Stimulated activated CD8-positive, alpha-beta memory T cell treated with anti-CD3 and anti-CD28 coated beads, Interleukin-2, amount 100 ng/mL, for 1 hour (primary cell): ENCODE measurements around the gene SIK3.
"Not testable (repeated sequence)": the region's sequence is repeated elsewhere in the genome, so short reads cannot be mapped to it uniquely, and the experiment has no call there.

Experiments
- DNase-seq, 2 donors: peaks; one replicate each; pipeline ENCODE4 v3.0.0-alpha.2; 2020; ENCODE audit warnings: low read depth in 2 of 2

Gene SIK3

DNA sequence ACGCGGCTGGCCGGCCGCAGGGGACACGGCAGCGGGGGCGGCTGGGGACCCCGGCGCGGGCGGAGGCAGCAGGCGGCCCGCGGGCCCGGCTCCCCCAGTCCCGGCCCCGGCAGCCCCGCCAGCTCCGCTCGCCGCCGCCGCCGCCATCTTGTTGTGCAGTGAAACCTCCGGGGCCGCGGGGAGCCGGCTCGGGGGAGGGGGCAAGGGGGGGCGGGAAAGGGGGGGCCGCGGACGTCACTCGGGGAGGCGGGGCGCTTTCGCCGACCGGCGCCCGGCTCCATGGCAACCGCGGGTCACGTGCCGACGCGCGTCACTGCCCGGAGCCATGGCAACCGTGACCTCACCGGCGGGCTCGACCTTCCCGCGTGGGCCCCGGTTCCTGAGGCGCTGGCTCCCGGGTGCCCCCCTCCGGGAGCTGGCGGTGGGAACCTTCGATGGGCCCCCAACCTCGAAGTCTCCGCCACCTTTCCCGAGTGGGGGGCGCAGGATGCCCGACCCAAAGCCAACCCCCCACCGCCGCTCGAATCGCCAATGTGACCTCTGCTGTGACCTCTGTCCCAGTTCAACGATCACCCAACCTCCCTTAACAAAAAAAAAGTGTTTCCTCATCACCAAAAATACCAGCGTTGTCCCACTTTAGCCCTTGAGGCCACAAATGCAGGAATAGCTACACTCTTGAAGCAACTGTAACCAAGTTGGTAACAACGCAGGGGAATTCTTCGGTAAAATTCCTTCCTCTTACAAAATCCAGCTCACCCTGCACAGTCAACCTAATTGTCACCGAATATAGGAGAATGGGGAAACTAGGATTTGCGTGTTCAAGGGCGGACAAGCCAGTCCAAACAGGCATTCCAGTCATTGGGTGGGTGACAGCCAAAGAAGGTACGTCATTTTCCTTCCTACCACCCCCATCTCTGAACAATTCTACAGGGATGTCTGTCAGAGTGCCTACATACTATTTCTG, at the start of gene SIK3:
SIK3 (minus strand) TSS at position 160 of the 964 bp plus-strand sequence; CDS start at position 147, 13 bp downstream.
- peak; percentile 86 to 95 for DNase-seq

DNA sequence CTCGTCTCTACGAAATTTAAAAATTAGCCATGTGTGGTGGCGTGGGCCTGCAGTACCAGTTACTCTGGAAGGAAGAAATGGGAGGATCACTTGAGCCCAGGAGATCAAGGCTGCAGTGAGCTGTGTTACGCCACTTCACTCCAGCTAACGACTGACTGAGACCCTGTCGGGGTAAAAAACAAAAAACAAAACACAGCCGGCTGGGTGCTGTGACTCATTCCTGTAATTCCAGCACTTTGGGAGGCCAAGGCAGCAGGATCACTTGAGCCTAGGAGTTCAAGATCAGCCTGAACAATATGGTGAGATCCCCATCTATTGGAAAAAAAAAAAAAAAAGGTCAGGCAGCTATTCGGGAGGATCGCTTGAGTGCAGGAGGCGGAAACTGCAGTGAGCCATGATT, 48.3 kb upstream of the SIK3 start:
- DNase-seq = no peak

DNA sequence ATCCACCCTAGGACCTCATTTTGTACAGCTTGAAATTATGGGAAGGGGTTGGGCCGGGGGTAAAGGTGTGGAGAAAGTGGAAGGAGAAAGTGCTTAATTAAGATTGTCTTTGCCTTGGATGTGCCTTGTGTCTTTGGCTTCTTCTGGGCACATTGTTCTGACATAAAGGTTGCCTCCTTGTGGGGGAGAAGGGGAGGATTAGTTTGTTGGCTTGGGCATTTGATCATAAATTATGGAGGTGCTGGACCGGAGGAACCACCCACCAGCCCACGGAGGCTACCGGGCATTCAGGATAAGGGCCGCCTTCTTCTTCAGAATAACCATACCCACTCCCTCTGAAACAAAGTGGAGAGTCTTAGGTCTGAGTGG, 47.1 kb upstream of the SIK3 start:
- DNase-seq = no peak

DNA sequence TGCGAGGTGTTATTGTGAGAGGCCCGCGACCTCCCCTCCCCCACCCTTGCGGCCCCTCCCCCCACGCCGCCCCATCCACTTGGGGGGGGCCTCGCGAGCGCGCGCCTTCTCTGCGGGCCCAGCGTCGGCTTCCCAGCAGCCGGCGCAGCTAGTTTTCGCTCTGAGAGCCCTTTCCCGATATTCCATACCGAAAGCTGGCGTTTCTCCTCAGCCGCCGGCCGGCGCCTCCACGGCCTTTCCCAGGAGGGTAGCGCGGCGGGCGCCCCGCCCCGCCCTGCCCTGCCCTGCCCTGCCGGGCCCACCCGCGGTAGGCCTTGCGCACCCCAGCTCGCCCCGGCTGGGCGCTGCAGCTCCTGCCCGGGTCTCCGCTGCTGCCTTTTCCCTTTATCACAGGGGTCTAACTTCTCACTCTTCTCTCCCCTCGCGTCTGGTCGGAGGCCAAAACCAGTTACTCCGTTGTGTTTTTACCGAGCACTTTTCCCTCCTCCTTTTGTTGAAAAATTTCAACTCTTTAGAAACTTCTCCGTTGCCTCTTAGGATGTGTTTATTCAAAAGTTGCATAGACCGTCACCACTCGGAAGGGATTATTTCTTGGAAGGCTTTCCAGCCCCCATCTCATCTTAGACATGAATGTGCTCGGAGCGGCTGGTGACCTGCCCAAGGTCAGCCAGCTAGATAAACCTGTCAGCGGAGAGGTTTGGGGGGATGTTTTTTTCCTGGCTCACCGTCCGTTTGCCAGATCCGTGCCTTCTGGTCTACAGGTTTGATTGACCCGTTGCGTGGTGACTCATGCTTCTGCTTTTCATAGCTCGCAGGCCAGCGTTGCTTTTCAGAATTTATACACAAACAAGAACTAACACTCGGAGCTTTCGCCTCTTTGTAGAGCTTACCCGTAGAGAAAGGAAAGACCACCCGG, 46.5 kb upstream of the SIK3 start:
- peak in 1 of 2 donors; percentile 9 for DNase-seq

DNA sequence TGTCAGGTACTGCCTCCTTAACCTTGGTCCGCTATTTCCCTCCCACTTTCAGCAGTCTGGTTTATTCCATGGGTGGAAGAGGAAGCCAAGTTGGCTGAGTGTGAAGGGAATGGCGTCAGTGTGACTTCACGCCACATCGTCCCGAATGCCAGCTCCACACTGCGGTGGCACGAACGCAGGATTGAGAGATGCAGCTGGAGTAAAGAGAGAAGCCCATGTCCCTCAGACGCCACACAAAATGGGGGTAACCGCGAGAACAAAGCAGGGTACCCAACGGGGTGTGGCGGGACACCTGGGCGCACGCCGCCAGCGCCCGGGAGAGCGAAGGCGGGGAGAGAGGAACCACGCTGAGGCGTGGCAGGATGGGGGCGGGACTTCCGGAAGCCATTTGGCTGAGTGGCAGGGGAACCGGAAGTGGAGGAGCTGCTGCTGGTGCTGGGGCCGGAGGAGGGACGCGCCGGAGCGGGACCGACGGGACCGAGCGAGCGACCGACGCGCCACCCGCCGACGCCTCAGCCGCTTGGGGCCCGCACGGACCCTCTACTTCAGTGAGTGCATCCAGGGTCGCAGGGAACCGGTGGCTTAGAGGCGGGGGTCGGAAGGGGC, 45.7 kb upstream of the SIK3 start, which contains the start of gene PAFAH1B2:
PAFAH1B2 (plus strand) TSS at position 417 of the 606 bp plus-strand sequence. CDS start 8,161 bp downstream, outside the sequence.
- DNase-seq = peak; percentile 86 to 92

DNA sequence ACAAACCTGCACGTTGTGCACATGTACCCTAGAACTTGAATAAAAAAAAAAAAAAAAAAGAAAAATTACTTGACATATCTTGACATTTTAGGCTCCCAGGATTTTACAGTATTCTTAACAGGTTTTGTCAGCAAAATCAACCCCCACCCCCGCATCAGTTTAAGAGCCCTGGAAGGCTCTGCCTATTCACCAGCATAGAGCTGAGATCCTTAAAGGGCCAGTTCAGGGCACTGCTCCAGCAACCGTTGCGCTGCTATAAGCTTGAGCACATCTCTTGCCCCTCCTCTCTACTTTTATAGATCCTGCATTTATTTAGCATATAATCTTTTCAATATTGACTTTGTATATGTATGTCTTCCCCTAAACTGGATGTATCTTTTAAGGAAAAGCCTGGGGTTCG, 45.2 kb upstream of the SIK3 start:
- DNase-seq = no peak

DNA sequence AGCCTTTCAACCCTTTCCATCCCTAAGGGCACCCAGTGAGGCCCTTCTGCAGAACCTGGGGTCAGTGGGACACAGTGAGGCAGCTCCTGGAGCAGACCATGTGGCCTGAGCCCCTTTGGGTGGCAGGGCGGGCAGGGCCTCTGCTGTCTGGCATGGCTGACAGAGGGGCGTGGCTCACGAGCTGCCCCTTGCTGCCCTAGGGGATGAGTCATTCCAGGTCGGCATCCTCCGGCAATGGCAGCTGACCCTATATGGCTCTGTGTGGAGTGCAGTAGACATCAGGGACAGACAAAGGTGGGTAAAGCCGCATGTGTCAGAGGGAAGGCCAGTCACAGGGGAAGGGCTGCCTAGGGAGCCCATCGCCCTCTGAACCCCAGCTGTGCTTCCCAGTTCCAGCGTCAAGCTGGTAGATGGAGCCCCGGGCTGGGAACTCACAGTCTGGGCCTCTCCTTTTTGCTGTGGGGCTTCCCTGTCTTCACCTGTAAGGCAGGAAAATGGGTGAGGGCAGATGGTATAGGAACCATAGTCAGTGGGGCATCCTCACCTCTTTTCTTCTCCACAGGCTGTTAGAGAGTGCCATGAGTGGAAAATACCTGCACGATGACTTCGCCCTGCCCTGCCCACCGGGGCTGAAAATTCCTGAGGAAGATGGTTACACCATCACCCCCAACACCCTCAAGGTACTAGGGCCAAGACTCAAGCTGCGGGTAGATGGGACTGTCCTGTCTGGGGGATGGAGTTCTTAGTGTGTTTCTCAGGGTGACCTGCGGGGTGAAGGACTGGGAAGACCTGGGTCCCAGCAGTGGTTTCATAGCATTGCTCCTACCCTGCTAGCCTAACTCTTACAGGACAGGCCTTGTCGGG, 39.2 kb upstream of the SIK3 start:
- not testable (repeated sequence) for DNase-seq

DNA sequence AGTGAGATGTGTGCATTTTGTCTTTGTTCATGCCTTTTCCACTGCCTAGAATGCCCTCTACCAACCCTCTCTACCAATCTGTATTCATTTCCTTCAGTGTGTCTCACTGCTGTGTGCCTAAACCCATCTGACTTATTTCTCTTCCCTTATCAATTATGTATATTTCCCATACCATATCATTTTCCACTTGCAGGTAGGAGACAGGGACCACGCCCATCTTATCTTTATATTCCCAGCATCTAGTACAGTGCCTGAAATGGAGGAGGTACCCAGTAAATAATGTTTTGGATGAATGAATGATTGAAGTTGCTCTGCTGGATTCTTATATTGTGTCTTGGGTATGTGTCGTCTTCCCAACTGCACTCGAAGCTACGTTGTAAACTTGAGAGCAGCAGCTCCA, 36.8 kb upstream of the SIK3 start:
- DNase-seq = not testable (repeated sequence)

DNA sequence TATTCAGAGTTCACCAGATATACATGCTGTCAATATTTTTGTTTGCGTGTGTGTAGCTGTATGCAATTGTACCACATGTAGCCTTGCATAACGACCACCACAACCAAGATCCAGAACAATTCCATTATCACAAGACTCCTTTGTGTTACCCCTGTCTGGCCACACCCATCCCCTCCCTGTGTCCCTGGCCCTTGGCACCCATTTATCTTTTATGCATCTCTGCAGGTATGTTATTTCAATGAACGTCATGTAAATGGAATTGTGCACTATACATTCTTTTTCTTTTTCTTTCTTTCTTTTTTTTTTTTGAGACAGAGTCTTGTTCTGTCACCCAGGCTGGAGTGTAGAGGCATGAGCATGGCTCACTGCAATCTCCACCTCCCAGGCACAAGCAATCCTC, 36.2 kb upstream of the SIK3 start:
- DNase-seq = no peak

DNA sequence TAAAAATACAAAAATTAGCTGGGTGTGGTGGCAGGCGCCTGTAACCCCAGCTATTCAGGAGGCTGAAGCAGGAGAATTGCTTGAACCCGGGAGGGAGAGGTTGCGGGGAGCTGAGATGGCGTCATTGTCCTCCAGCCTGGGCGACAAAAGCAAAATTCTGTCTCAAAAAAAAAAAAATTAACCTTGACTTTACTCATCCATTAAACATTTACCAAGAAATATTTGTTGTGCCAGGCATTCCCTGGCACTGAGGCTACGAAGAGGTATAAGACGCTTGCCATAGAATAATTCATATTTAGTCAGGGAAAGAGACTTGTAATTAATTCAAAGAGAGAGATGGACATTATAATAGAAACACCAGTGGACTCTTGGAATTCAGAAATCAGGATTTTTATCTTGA, 32.7 kb upstream of the SIK3 start:
- DNase-seq = no peak

DNA sequence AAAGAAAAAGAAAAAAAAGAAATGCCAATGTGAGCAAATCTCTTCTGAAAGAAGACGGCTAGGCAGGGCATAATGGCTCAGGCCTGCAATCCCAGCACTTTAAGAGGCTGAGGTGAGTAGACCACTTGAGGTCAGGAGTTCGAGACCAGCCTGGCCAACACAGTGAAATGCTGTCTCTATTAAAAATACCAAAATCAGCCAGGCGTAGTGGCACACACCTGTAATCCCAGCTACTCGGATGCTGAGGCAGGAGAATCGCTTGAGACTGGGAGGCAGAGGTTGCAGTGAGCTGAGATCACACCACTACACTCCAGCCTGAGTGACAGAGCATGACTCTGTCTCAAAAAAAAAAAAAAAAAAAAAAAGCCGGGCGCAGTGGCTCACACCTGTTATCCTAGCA, 32.2 kb upstream of the SIK3 start:
- not testable (repeated sequence) for DNase-seq

DNA sequence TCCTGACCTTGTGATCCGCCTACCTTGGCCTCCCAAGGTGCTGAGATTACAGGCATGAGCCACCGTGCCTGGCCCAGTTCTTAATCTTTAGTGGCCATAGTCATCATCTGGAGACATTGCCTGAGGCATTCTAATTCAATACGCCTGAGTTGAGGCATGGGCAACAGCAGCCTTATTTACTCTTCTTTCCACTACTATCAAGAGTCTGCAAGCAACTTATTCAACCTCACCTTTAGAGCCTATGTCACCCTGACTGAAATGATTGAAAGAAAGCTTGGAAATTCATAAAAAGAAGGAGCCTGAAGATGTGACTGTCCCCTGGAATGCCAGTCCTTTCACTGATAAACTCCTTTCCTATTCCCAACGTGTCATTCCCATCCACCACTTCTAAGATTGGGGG, 30.1 kb upstream of the SIK3 start:
- no peak for DNase-seq

DNA sequence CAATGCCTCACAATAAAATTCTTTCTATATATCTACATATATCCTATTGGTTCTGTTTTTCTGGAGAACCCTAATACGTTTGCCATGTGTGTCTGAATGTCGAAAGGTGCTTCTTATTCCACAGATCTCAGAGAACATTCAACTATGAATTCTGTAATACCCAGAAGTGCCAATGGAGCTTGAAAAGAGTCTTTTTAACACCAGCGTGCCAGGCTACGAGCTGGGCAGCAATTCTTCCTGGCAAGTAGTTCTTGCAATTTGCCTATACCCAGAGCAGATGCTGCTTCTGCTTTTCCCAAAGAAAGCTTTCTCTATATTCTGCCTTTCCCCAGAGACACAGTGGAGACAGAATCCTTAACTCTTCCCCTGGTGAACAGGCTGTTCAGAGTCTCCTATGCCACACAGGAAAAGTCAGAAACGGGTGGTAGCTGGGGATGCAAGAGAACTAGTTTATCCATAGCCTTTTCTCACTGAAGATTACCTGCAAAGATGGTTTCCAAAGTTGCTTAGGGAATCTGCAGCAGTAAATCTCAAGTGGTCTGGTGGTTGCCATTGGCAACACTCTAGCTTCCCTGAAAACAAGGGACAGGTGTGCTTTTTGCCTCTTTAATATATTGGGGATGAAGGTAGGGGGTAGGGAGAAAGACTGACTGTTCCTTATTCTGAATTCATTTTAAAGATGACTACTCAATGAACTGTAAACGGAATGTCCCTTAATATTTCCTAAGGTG, 29.1 kb upstream of the SIK3 start:
- no peak for DNase-seq

DNA sequence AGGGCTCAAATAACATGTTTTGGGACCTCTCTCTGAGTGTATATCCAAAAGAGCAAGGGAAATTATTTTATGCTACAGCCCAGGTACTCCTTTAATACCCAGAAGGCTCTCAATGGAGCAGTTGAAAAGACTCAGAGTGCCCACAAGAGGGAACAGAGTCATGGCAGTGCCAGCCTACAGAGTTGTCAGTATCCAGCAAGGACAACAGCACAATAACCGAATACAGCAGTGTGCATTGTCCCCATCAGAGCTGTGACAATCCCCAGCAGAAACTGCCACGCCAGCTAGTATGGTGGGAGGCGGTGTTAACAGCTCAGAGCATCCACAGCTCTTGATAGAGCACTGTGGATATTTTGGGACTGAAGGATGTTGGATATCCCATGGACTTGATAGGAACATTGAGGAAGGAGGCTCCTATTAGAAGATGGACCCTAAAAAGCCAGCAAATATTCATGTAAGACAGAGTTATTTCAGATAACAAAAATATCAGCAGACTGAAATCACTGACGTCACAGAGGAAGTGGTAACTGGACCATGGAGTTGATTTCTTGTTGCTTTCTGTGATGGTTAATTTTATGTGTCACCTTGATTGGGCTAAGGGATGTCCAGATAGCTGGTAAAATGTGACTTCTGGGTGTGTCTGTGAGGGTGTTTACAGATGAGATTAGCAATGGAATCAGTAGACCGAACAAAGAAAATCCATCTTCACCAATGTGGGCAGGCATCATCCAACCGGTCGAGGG, 28.2 kb upstream of the SIK3 start:
- DNase-seq = no peak

DNA sequence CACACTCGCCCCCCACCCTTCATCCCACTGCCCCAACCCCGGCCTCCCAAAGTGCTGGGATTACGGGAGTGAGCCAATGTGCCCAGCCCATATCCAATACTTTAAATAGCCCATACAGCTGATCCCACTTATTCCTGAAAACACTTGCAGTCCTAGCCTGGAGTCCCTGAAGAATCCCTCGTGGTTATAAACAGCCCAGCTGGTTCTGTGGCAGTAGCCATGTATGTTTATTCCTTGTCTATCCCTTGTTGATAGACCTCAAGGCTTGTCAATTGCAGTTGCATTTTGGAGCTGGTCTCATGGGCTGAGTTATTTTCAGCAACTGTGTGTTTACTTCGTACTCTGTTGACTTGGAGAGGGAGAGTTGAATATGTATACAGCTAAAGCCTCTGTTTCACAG, 24.3 kb upstream of the SIK3 start:
- DNase-seq = no peak

DNA sequence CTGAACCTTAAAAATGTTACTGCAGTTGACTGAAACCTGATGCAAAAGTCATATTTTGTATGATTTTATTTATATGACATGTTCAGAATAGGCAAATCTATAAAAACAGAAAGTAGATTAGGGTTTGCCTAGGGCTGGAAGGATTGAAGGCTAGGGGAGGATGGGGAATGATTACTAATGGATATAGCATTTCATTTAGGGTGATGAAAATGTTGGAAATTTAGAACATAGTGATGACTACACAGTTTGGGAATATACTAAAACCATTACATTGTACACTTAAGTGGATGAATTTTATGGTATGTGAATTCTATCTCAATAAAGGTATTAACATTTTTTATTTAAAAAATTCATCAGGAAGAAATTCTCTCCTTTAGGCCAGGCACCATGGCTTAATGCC, 22.9 kb upstream of the SIK3 start:
- DNase-seq = no peak

DNA sequence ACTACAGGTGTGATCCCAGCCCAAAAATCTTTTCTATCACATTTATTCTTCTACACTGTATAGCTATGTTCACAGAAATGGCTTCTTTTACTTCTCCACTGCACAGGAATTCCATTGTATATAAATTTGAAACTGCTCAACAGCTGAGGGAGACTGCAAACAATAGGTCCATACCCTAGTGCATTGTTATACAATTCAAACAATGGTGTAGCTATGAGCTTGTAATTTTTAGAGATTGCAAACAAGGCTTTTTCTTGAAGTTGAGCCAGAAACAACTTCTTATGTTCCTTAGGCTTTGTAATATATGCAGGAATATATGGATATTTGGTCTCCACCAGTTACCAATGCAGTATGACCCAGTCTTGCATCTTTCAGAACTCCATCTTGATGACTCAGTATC, 19.5 kb upstream of the SIK3 start:
- DNase-seq = no peak

DNA sequence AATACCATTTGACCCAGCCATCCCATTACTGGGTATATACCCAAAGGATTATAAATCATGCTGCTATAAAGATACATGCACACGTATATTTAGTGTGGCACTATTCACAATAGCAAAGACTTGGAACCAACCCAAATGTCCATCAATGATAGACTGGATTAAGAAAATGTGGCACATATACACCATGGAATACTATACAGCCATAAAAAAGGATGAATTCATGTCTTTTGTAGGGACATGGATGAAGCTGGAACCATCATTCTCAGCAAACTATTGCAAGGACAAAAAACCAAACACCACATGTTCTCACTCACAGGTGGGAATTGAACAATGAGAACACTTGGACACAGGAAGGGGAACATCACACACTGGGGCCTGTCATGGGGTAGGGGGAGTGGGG, 14.7 kb upstream of the SIK3 start:
- not testable (repeated sequence) for DNase-seq

DNA sequence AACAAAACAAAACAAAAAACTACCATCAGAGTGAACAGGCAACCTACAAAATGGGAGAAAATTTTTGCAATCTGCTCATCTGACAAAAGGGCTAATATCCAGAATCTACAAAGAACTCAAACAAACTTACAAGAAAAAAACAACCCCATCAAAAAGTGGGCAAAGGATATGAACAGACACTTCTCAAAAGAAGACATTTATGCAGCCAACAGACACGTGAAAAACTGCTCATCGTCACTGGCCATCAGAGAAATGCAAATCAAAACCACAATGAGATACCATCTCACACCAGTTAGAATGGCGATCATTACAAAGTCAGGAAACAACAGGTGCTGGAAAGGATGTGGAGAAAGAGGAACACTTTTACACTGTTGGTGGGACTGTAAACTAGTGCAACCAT, 14.3 kb upstream of the SIK3 start:
- DNase-seq = not testable (repeated sequence)
